Spleen (tissue), 7 donors: ENCODE data around the gene RAPGEF4.

Experiments used
- CTCF ChIP-seq, 11 experiments: fragments of 200-600 bp in 7 of 11; fragments of 450-650 bp in 4 of 11; sonication (generic) in 4 of 11; IDR thresholded peaks in 8 of 11; conservative IDR thresholded peaks in 3 of 11; 1 replicate in 7 of 11; 2 replicates in 4 of 11; pipeline versions ENCODE4 v1.4.0 to v1.8.0; 2016 to 2021; ENCODE audit warnings: antibody characterized with exemption in 11 of 11, inconsistent platforms in 4 of 11, mild to moderate bottlenecking in 1 of 11
- POLR2A ChIP-seq, 3 donors: fragments of 450-650 bp; IDR thresholded peaks; one replicate each; pipeline ENCODE4 v1.5.1; 2017; ENCODE audit warnings: antibody characterized with exemption in 3 of 3, mild to moderate bottlenecking in 1 of 3
- POLR2AphosphoS5 ChIP-seq, 3 donors: sonication (generic); formaldehyde crosslinking; IDR thresholded peaks; one replicate each; pipeline ENCODE4 v1.5.1; 2017; ENCODE audit warnings: antibody characterized with exemption in 3 of 3
- donor health status: DM: no; HTN: no; CAD: no; lungs with moderate emphysema.
- donor health status: DM: no; HTN: no; CAD: no.
- donor health status: DM: no; HTN: no; CAD: no.

- TF ChIP-seq CTCF (IDR thresholded peaks at IDR 0.05 in 8 of 11, conservative IDR thresholded peaks at IDR 0.05 in 3 of 11), result no peak
- TF ChIP-seq POLR2A (IDR thresholded peaks at IDR 0.05), result no peak
- TF ChIP-seq POLR2AphosphoS5 (IDR thresholded peaks at IDR 0.05), result no peak
Observed at GRCh38 chr2:172904236-172904635, 168.6 kb downstream of the RAPGEF4 start.
